H1 (cell line): ENCODE data around the gene CDH1. TPM values are rescaled to one million over a fixed set of nuclear protein-coding genes. Genes with fewer than 3 reads are reported as not detected.

Experiments
- CTCF ChIA-PET: fragments of 300-600 bp; sonication (Branson Sonifier 250); formaldehyde crosslinking; loops from one replicate; lab custom pipeline; 2021; ENCODE audit not compliant: partially characterized antibody; lab: Charles Lee
- POLR2A ChIA-PET: fragments of 300-600 bp; sonication (Branson Sonifier 250); formaldehyde crosslinking; loops from one replicate; lab custom pipeline; 2021; ENCODE audit warnings: inconsistent platforms; ENCODE audit not compliant: partially characterized antibody; lab: Charles Lee
- DNase-seq, 2 experiments: peaks; one replicate each; pipeline versions ENCODE4 v3.0.0 to v3.0.0-alpha.2; 2010 to 2022; ENCODE audit warnings: low spot score in 2 of 2, low read depth in 1 of 2, mixed read lengths in 1 of 2
- FAIRE-seq: peaks from 2 replicates; lab custom pipeline; 2011; peaks lifted over from hg19 to GRCh38; lab: Jason Lieb, UNC
- H2AFZ ChIP-seq: 2 replicates; pipeline ENCODE4 v1.8.1; 2012; ENCODE audit warnings: low read length, inconsistent platforms
- H2AK5ac ChIP-seq: 2 replicates; pipeline ENCODE4 v1.6.1; 2013; ENCODE audit warnings: low read depth, low read length
- H2BK120ac ChIP-seq: replicated peaks from 2 replicates; pipeline ENCODE3; 2013; ENCODE audit warnings: low read depth, low read length, inconsistent platforms
- H2BK12ac ChIP-seq: 2 replicates; pipeline ENCODE4 v1.6.1; 2013; ENCODE audit warnings: low read depth, low read length
- H2BK15ac ChIP-seq: 2 replicates; pipeline ENCODE4 v1.6.1; 2013; ENCODE audit warnings: low read length
- H2BK20ac ChIP-seq: 2 replicates; pipeline ENCODE4 v1.6.1; 2013; ENCODE audit warnings: low read length
- H2BK5ac ChIP-seq: 2 replicates; pipeline ENCODE4 v1.6.1; 2013; ENCODE audit warnings: low read depth, low read length
- H3K14ac ChIP-seq: 2 replicates; pipeline ENCODE4 v1.6.1; 2013; ENCODE audit warnings: inconsistent platforms; ENCODE audit not compliant: insufficient read length
- H3K18ac ChIP-seq: 2 replicates; pipeline ENCODE4 v1.6.1; 2013; ENCODE audit warnings: low read length; ENCODE audit errors: extremely low read depth
- H3K23ac ChIP-seq: 2 replicates; pipeline ENCODE4 v1.6.1; 2013; ENCODE audit warnings: inconsistent platforms; ENCODE audit not compliant: insufficient read length
- H3K23me2 ChIP-seq: 2 replicates; pipeline ENCODE4 v1.6.1; 2013; ENCODE audit warnings: low read depth, low read length
- H3K27ac ChIP-seq: 2 replicates; pipeline ENCODE4 v1.6.1; 2011; ENCODE audit warnings: low read depth, low read length, inconsistent platforms
- H3K27me3 ChIP-seq, 4 experiments: replicated peaks in 1 of 4; 1 replicate in 1 of 4; 2 replicates in 3 of 4; pipeline versions ENCODE4 v1.6.1 to v1.8.1; 2011 to 2013; ENCODE audit warnings: low read length in 3 of 4, mild to moderate bottlenecking in 3 of 4, inconsistent platforms in 2 of 4, mixed read lengths in 2 of 4, moderate library complexity in 1 of 4; ENCODE audit not compliant: control insufficient read depth in 3 of 4, insufficient read depth in 3 of 4; ENCODE audit errors: extremely low read depth in 1 of 4
- H3K36me3 ChIP-seq, 4 experiments: 2 replicates each; pipeline versions ENCODE4 v1.6.1 to v1.8.1; 2011 to 2013; ENCODE audit warnings: mild to moderate bottlenecking in 4 of 4, low read length in 3 of 4, moderate library complexity in 2 of 4, control low read depth in 1 of 4, inconsistent platforms in 1 of 4; ENCODE audit not compliant: insufficient read depth in 4 of 4, control insufficient read depth in 2 of 4
- H3K4ac ChIP-seq: replicated peaks from 2 replicates; pipeline ENCODE3; 2013; ENCODE audit warnings: low read length, low read depth, mixed read lengths, inconsistent platforms; ENCODE audit not compliant: insufficient read length
- H3K4me1 ChIP-seq, 4 experiments: replicated peaks in 1 of 4; 1 replicate in 1 of 4; 2 replicates in 3 of 4; pipeline versions ENCODE4 v1.6.1 to v1.8.1; 2011 to 2013; ENCODE audit warnings: low read length in 3 of 4, inconsistent platforms in 2 of 4, mixed read lengths in 1 of 4; ENCODE audit not compliant: insufficient read depth in 4 of 4, control insufficient read depth in 3 of 4
- H3K4me2 ChIP-seq, 2 experiments: 2 replicates each; pipeline versions ENCODE4 v1.6.1 to v1.8.1; 2011 to 2013; ENCODE audit warnings: low read depth in 2 of 2, low read length in 2 of 2, control low read depth in 1 of 2, inconsistent platforms in 1 of 2, mild to moderate bottlenecking in 1 of 2; ENCODE audit not compliant: insufficient read depth in 1 of 2
- H3K4me3 ChIP-seq, 4 experiments: fragments of 200-600, 300-600 bp in 1 of 4; sonication (generic), shearing (Covaris generic), sonication (Bioruptor Twin) in 1 of 4; 2 replicates each; pipeline versions ENCODE4 v1.5.1 to v1.8.1; 2011 to 2016; ENCODE audit warnings: low read length in 4 of 4, low read depth in 3 of 4, control low read depth in 2 of 4, inconsistent platforms in 2 of 4, mild to moderate bottlenecking in 2 of 4, mixed read lengths in 1 of 4, moderate library complexity in 1 of 4; ENCODE audit not compliant: insufficient read depth in 2 of 4; ENCODE audit errors: extremely low read depth in 1 of 4
- H3K56ac ChIP-seq: replicated peaks from 2 replicates; pipeline ENCODE3; 2013; ENCODE audit warnings: low read depth, mild to moderate bottlenecking, mixed read lengths, low read length, inconsistent platforms; ENCODE audit not compliant: insufficient read length
- H3K79me1 ChIP-seq: 2 replicates; pipeline ENCODE4 v1.6.1; 2013; ENCODE audit warnings: low read depth, low read length, control low read depth
- H3K79me2 ChIP-seq, 2 experiments: 2 replicates each; pipeline versions ENCODE4 v1.6.1 to v1.8.1; 2012 to 2013; ENCODE audit warnings: low read length in 2 of 2, mild to moderate bottlenecking in 2 of 2, inconsistent platforms in 1 of 2; ENCODE audit not compliant: insufficient read depth in 2 of 2, control insufficient read depth in 1 of 2
- H3K9ac ChIP-seq, 4 experiments: replicated peaks in 1 of 4; 1 replicate in 1 of 4; 2 replicates in 3 of 4; pipeline versions ENCODE4 v1.6.1 to v1.8.1; 2011 to 2013; ENCODE audit warnings: low read depth in 3 of 4, low read length in 3 of 4, control low read depth in 2 of 4, mild to moderate bottlenecking in 2 of 4, moderate library complexity in 2 of 4, inconsistent platforms in 1 of 4; ENCODE audit errors: extremely low read depth in 1 of 4
- H3K9me3 ChIP-seq, 2 experiments: 2 replicates each; pipeline versions ENCODE4 v1.6.1 to v1.8.1; 2012 to 2013; ENCODE audit warnings: mild to moderate bottlenecking in 2 of 2, moderate library complexity in 2 of 2, control low read depth in 1 of 2, inconsistent platforms in 1 of 2, low read depth in 1 of 2, low read length in 1 of 2, mixed read lengths in 1 of 2; ENCODE audit not compliant: insufficient read depth in 2 of 2
- H4K20me1 ChIP-seq, 2 experiments: replicated peaks in 1 of 2; 2 replicates each; pipeline versions ENCODE3 to v1.8.1; 2011 to 2013; ENCODE audit warnings: inconsistent platforms in 2 of 2, low read length in 2 of 2, mild to moderate bottlenecking in 1 of 2; ENCODE audit not compliant: insufficient read depth in 2 of 2, control insufficient read depth in 1 of 2
- H4K5ac ChIP-seq: 2 replicates; pipeline ENCODE4 v1.6.1; 2013; ENCODE audit warnings: low read length, low read depth, mixed read lengths, inconsistent platforms; ENCODE audit not compliant: insufficient read length
- H4K8ac ChIP-seq: 2 replicates; pipeline ENCODE4 v1.8.0; 2013; ENCODE audit warnings: mild to moderate bottlenecking, moderate library complexity, low read length, inconsistent platforms; ENCODE audit not compliant: insufficient read depth; ENCODE audit errors: extremely low read depth
- H4K91ac ChIP-seq: replicated peaks from 2 replicates; pipeline ENCODE3; 2013; ENCODE audit warnings: low read length, mixed read lengths, inconsistent platforms; ENCODE audit not compliant: insufficient read length
- BACH1 ChIP-seq: IDR thresholded peaks from 2 replicates; pipeline ENCODE4 v1.6.1; 2012; ENCODE audit warnings: low read length, improper control_type of control experiment
- CHD1 ChIP-seq: IDR thresholded peaks from 2 replicates; pipeline ENCODE4 v1.6.1; 2012; ENCODE audit warnings: low read depth, low read length, improper control_type of control experiment
- HDAC6 ChIP-seq: IDR thresholded peaks from one replicate; pipeline ENCODE4 v1.7.1; 2012; ENCODE audit warnings: low read depth, mild to moderate bottlenecking, inconsistent platforms, low read length, moderate library complexity
- JUND ChIP-seq: IDR thresholded peaks from 2 replicates; pipeline ENCODE4 v1.6.1; 2011; ENCODE audit warnings: mild to moderate bottlenecking, improper control_type of control experiment, low read length
- KDM1A ChIP-seq: fragments of 200-600, 300-600 bp; sonication (generic); IDR thresholded peaks from 2 replicates; pipeline ENCODE4 v1.7.1; 2016; ENCODE audit warnings: mild to moderate bottlenecking, low read length, borderline replicate concordance
- MAFK ChIP-seq: IDR thresholded peaks from 2 replicates; pipeline ENCODE4 v1.6.1; 2012; ENCODE audit warnings: low read depth, mild to moderate bottlenecking, improper control_type of control experiment, low read length
- NANOG ChIP-seq: IDR thresholded peaks from 2 replicates; pipeline ENCODE4 v1.6.1; 2011; ENCODE audit warnings: low read length, low read depth, mild to moderate bottlenecking, inconsistent platforms; ENCODE audit not compliant: insufficient read depth, poor library complexity, severe bottlenecking
- NRF1 ChIP-seq: IDR thresholded peaks from 2 replicates; pipeline ENCODE4 v1.6.1; 2011; ENCODE audit warnings: mild to moderate bottlenecking, low read depth, low read length, improper control_type of control experiment
- SAP30 ChIP-seq: fragments of 300-600 bp; sonication (generic); IDR thresholded peaks from 2 replicates; pipeline ENCODE4 v1.7.1; 2012; ENCODE audit warnings: low read length, moderate library complexity, mild to moderate bottlenecking, inconsistent platforms; ENCODE audit not compliant: insufficient read depth, insufficient replicate concordance
- SIRT6 ChIP-seq: IDR thresholded peaks from one replicate; pipeline ENCODE4 v1.7.1; 2012; ENCODE audit warnings: low read length, inconsistent platforms
- YY1 ChIP-seq: IDR thresholded peaks from 2 replicates; pipeline ENCODE4 v1.6.1; 2011; ENCODE audit warnings: low read depth, mild to moderate bottlenecking, low read length
- ZNF274 ChIP-seq: IDR thresholded peaks from 2 replicates; pipeline ENCODE4 v1.7.0; 2012; ENCODE audit warnings: low read length, borderline replicate concordance; ENCODE audit errors: extremely low read depth
- WGBS, 2 experiments: shearing (Covaris generic) in 1 of 2; methylation state at CpG; one replicate each; pipeline versions ENCODE4 v1.1.6 to v1.1.7; 2013 to 2015; ENCODE audit warnings: low lambda C conversion rate in 2 of 2, mixed read lengths in 2 of 2, inconsistent platforms in 1 of 2, low coverage in 1 of 2, missing lambda C conversion rate in 1 of 2; ENCODE audit not compliant: insufficient replicate concordance in 2 of 2, insufficient coverage in 1 of 2, insufficient read length in 1 of 2; ENCODE audit errors: extremely low coverage in 1 of 2, missing lambda C conversion rate in 1 of 2; 5-methylcytosine and 5-hydroxymethylcytosine counted together
- polyA plus RNA-seq, 7 experiments: library from polyadenylated mRNA; depleted of rRNA in 3 of 7; stranded (reverse) in 5 of 7; unstranded in 2 of 7; fragments of >200 nt in 5 of 7; fragments of 200-250 nt in 2 of 7; gene quantifications; 1 replicate in 5 of 7; 2 replicates in 1 of 7; 4 replicates in 1 of 7; pipeline versions ENCODE4 v1.2.1 to v1.2.3, GENCODE V29; 2011 to 2013; ENCODE audit warnings: missing spikeins in 2 of 7, mixed read lengths in 2 of 7
- total RNA-seq: library from RNA; stranded (reverse); fragmentation: NEBNext Ultra II Directional; extraction: Animal tissue kit (Norgen Biotek cat#: 25700); gene quantifications from 2 replicates; pipeline ENCODE4 v1.2.1, GENCODE V29; 2021
- TF ChIP-seq, protein P1 (sequence below): IDR thresholded peaks from 2 replicates; pipeline ENCODE4 v1.6.1; 2012; ENCODE audit warnings: inconsistent platforms

Gene CDH1
- total and polyA plus RNA-seq, 2 of the 8 experiments (the other 6 are each of a cell fraction or from before 2014, with no cell fraction given) = 133 to 265 TPM

DNA sequence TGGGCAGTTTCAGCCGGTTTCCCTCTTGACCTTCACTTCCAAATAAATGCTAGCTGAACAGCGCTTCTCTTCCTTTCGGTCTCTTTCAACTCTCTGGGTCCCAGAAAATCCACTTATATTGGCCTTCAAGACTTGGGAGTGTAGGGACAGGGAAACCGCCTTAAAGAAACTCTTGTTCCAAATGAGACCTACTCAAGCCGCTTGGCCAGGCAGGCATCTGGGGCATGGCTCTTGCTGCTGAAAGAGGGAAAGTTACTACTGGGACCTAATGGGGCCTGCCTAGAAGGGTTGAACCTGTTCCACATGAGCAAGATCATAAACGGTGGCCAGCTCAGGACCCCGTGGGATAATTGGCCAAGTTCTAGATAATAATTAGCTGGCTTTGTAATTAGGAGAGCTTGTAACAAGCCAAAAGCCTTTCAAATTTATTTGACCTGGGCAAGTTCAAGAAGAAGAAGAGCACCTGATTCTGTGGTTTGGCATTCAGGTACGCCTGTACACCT lies 13.2 kb downstream of the CDH1 start:
- peaks cover 4 to 87% of the 10 kb centered on the region in 2 experiments; a peak in 3 of 4 replicates for H3K79me2 ChIP-seq
- ChIA-PET CTCF (interaction anchor here (0.6 to 2.2 kb wide), 5 partner anchors 10 to 1985 kb away, joined by 3 to 13 read pairs (median 3); no protein-coding TSS in a partner anchor), POLR2A (interaction anchor here (0.9 to 3.7 kb wide), 10 partner anchors 8 to 94 kb away, joined by 3 to 21 read pairs (median 4); partner anchors contain the start of gene CDH1)
- TF ChIP-seq BACH1 (no peak), CHD1 (no peak), SIRT6 (no peak), JUND (no peak), HDAC6 (no peak), NANOG (no peak), KDM1A (no peak), ZNF274 (no peak), YY1 (no peak), MAFK (no peak), SAP30 (no peak), NRF1 (no peak)
- TF ChIP-seq, protein P1, sequence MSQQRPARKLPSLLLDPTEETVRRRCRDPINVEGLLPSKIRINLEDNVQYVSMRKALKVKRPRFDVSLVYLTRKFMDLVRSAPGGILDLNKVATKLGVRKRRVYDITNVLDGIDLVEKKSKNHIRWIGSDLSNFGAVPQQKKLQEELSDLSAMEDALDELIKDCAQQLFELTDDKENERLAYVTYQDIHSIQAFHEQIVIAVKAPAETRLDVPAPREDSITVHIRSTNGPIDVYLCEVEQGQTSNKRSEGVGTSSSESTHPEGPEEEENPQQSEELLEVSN = no peak

More for the DNA sequence above, 13.2 kb downstream of the CDH1 start:
- Histone ChIP-seq H3K4me1 (peaks cover 0 to 9% (median 6%) of the 10 kb centered on the region in 4 experiments; a peak in 5 of 7 replicates), H4K5ac (no peak overlapping the region), H2BK12ac (no peak overlapping the region), H3K4me3 (no peak overlapping the region), H3K79me1 (peaks cover 8% of the 10 kb centered on the region), H2BK5ac (no peak overlapping the region), H2BK20ac (no peak overlapping the region), H2BK120ac (no peak overlapping the region), H2BK15ac (no peak overlapping the region), H3K4ac (no peak overlapping the region), H3K36me3 (peaks cover 0 to 21% (median 0%) of the 10 kb centered on the region in 4 experiments; a peak in 4 of 8 replicates), H4K8ac (no peak overlapping the region), H4K91ac (no peak overlapping the region), H3K14ac (no peak overlapping the region), H3K27me3 (no peaks in the 10 kb centered on the region), H3K27ac (no peak overlapping the region), H3K4me2 (no peak overlapping the region; a peak in 1 of 4 replicates), H3K18ac (no peak overlapping the region), H3K56ac (no peak overlapping the region), H3K23ac (no peak overlapping the region), H4K20me1 (peaks cover 3 to 4% of the 10 kb centered on the region in 2 experiments), H3K9ac (no peak overlapping the region), H2AFZ (no peak overlapping the region), H2AK5ac (no peak overlapping the region), H3K9me3 (no peaks in the 10 kb centered on the region), H3K23me2 (no peaks in the 10 kb centered on the region; the same call in 1 of the 2 replicates)
- DNase-seq (no peak), FAIRE-seq (no peak)
- 92% methylated on average over 8 of the region's 8 CpGs; no CpG with 5 or more reads in 1 of the 2 experiments for WGBS, 2 experiments
